NCI-H1048 (cell line): ENCODE data around the gene MACROD2.
"Not testable (repeated sequence)": the region's sequence is repeated elsewhere in the genome, so short reads cannot be mapped to it uniquely, and the experiment has no call there.

Experiments used
- DNase-seq: peaks from one replicate; lab custom pipeline; 2025; lab: John Stamatoyannopoulos, UW

The MACROD2 gene

DNA sequence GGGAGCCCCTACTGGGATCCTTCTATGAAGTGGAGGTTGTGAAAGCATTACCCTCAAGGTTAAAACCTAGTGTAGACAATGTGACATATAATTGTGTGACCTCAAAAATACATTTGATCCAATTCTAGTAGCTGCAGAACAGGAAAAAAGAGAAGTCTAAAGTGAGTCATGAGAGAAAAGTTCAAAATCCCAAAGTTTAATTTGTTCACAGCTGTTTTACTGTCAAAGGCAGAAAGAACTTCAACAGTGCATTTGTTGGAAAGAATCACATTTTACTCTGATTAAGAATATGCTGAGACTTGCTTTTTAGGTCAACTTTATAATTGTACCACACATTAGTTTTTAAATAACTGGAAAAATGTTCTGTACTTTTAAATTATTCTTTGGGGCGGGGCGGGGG is 1369.5 kb downstream of the MACROD2 start:
- no peak for DNase-seq

- no peak for DNase-seq
Observed at GRCh38 chr20:15370370-15370769, 1375.1 kb downstream of the MACROD2 start.

DNA sequence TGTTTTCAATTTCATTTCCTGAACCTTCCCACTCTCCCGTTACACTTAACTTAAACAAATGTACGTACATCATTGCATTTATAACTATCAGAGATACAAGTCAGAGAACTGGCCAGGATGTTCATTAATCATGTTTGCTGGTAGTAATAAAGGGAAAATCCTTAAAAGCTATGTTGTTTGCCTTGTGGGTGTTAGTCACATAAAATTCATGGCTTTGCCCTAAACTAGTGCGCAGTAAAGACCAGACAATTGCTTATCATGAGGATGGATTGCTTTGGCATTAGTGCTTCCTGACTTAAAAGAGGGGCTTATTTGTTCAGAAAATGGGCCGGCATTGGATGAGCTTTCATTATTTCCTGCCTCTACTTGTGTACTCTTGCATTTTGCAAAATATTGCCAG is 1379.4 kb downstream of the MACROD2 start:
- no peak for DNase-seq

GRCh38 chr20:15375836-15376235 is 1380.5 kb downstream of the MACROD2 start:
- DNase-seq: no peak

- not testable (repeated sequence) for DNase-seq
Observed at GRCh38 chr20:15377603-15378002, 1382.3 kb downstream of the MACROD2 start.

GRCh38 chr20:15378151-15378550 is 1382.8 kb downstream of the MACROD2 start:
- DNase-seq: no peak

- DNase-seq: no peak
Observed at GRCh38 chr20:15379681-15380296, 1384.5 kb downstream of the MACROD2 start.

DNA sequence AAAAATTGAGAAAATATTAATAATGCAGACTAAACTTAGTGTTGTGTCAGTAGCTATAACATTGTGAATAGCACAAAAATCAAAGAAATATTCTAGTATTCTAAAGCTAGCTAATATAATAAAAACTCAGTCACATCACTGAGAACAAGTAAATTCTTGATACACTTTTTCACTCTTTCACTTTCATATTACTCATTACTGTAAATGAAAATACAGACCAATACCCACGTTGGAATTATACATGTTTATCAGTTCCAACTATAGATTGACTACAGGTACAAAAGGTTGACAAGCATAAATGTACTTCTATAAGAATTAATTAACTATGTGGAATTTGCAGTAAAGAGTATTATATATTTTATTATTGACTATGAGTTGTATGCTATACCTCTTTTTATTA is 1385.5 kb downstream of the MACROD2 start:
- DNase-seq: no peak

DNA sequence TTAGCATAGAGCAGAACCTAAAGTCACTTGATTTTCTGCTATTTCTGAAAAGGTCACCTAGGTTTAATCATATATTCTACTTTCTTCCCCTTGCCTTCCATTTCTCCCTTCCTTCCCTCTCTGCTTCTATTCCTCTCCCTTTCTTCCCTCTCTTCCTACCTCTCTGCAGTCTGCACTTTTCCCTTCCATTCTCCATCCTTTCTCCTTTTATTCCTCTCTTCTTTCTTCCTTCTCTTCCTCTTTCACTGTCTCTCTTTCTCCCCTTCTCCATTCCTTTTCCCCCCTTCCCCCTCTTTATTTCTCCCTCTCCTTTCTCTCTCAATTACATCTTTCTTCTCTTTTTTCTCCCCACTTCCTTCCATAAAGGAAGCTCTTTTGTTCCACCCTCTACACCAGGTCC is 1391.9 kb downstream of the MACROD2 start:
- no peak for DNase-seq

DNA sequence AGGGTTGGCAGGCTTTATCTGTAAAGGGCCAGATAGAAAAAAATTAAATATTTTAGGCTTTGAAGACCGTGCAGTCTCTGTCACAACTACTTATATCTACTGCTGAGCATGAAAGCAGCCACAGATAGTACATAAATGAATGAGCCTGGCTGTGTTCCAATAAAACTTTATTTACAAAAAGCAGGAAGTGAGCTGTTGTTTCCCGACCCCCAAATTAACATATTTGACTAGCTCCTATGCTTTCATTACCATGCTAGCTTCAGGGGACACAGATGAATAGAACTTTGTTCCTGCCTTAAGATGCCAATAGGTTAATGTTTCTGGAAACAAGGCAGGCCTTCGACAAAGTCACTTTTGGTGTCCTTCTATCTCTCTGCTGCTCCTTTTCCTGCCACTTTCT is 1400.1 kb downstream of the MACROD2 start:
- DNase-seq: peak; percentile 1

DNA sequence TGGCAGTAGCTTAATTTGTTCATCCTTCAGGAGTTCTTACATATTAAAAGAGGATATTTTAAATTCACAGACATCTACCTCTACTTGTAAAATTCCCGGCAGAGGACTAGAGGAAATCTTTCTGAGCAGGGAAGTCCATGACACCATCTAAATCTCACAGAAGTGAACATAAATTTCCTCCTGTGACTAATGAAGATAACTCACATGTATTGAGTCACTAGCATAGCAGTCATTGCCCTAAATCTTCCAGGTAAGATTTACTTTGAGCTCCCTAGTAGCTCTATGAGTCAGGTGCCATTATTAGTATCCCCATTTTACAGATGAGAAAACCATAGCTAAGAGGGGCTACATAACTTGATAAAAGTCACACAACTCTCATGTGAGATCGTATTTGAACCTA is 1400.7 kb downstream of the MACROD2 start:
- no peak for DNase-seq

GRCh38 chr20:15396900-15397299 is 1401.6 kb downstream of the MACROD2 start:
- no peak for DNase-seq

GRCh38 chr20:15399781-15400180 is 1404.5 kb downstream of the MACROD2 start:
- no peak for DNase-seq

GRCh38 chr20:15406072-15406471 is 1410.8 kb downstream of the MACROD2 start:
- no peak for DNase-seq

- no peak for DNase-seq
Observed at GRCh38 chr20:15411781-15412180, 1416.5 kb downstream of the MACROD2 start.

DNA sequence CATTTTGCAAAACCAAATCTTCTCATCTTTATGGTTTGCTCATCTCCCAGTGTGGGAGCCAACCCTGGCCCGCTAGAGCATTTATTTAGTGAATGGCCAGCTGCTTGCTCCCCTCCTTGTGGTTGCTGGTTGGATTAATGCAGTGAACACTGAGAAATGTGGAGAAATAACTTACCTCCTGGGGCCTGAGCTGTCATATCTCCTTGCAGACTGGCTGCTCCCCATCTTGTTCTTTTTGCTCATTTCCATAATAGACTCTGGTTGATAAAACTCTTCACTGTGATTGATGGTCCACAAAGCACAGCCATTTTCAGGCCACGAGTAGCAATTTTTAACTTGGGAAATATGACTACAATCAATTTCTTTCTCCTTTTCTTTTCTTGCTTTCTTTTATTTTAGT is 1420.6 kb downstream of the MACROD2 start:
- no peak for DNase-seq

GRCh38 chr20:15419856-15420255 is 1424.5 kb downstream of the MACROD2 start:
- no peak for DNase-seq

DNA sequence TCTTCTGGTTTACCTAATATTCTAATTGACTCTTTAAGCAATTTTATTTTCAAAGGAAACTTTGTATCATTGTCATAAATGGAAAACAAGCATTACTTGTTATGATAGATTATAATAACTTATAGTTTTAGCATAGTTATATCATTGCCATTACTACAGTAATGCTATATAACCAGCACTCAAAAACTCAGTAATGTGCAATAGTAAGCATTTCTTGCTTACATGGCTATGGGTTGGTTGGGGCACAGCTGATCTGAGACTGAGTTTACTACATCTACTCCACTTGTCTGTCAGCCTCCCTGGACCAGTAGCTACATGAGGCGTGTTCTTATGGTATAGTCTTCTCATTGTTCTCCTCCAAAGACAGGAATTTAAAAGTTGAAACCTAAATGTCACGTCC is 1427.7 kb downstream of the MACROD2 start:
- DNase-seq: no peak

GRCh38 chr20:15439551-15439950 is 1444.2 kb downstream of the MACROD2 start:
- DNase-seq: no peak

- no peak for DNase-seq
Observed at GRCh38 chr20:15440049-15440820, 1444.9 kb downstream of the MACROD2 start.

- no peak for DNase-seq
Observed at GRCh38 chr20:15445056-15445840, 1449.9 kb downstream of the MACROD2 start.

- no peak for DNase-seq
Observed at GRCh38 chr20:15446373-15446772, 1451.1 kb downstream of the MACROD2 start.

DNA sequence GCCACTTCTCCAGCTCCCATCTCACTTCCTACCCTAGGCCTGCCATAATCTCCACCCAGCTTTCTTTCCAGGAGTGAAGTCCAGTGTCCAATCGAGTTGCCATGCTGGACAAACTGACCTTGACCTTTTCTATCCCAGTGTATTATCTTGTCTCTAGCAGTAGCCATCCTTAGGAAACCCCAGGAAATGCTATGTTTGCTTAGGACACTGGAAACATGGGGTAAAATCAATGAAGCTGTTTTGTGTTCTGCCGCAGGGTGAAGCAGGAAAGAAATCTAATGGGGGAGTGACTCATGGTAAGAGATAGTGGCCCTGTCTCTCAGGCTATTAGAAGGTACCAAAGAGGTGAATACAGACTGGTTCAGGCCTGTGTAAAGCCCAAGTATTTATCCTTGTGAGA is 1452.2 kb downstream of the MACROD2 start:
- DNase-seq: no peak
